NB4 (cell line): ENCODE results near the gene ZSCAN26.

ENCODE experiments used
- CTCF ChIP-seq: IDR thresholded peaks from one replicate; pipeline ENCODE4 v1.5.1; 2012; ENCODE audit warnings: low read depth, low read length
- MAX ChIP-seq: IDR thresholded peaks from 2 replicates; pipeline ENCODE4 v1.6.1; 2011; ENCODE audit warnings: low read depth, low read length
- POLR2A ChIP-seq: IDR thresholded peaks from 2 replicates; pipeline ENCODE4 v1.6.1; 2011; ENCODE audit warnings: mild to moderate bottlenecking; ENCODE audit not compliant: insufficient read length; ENCODE audit errors: extremely low read depth

- TF ChIP-seq CTCF, result no peak
- TF ChIP-seq MAX, result no peak
- TF ChIP-seq POLR2A, result no peak
Measured at GRCh38 chr6:28277746-28278145, 10.8 kb downstream of the ZSCAN26 start.
